OCI-LY7 (cell line): ENCODE measurements around the gene TPRN.

Source experiments
- CTCF ChIP-seq: fragments of 200-600 bp; sonication (generic); conservative IDR thresholded peaks from 2 replicates; pipeline ENCODE4 v1.5.1; 2014; ENCODE audit warnings: mild to moderate bottlenecking, antibody characterized with exemption, low read length, moderate library complexity, mixed read lengths
- EZH2phosphoT487 ChIP-seq: fragments of 200-600 bp; sonication (generic); IDR thresholded peaks from 2 replicates; pipeline ENCODE4 v1.6.1; 2018; ENCODE audit warnings: low read depth, borderline replicate concordance, mild to moderate bottlenecking, mixed run types, antibody characterized with exemption, low read length, moderate library complexity, mixed read lengths

DNA sequence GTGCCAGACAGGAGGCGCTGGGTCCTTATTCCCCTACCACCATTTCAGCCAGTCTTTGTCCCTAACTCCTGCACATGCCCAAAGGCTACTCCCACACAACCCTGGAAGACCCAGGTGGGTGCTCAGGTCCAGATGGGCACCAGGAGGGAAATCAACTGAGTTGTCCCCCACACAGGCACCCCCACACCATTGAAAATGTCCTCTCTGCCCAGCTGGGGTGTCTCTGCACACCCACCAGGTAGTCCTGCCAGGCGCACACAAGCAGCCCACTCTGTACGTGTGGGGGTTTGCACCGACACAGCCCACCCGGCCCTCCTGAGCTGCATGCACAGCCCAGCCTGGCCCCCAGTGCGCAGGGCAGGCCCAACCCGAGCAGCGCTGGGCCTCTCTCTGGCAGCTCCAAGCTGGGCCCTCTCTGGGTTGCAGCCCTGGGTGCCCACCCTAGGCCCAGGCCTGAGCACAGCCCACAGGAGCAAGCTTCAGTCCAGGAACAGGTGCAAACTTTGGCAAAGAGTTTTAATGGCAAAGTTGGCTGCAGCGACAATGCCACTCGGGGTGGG, 19.3 kb upstream of the TPRN start:
- TF ChIP-seq CTCF (no peak), EZH2phosphoT487 (no peak)
